ENCODE data around the gene DSC2. TPM values are rescaled to one million over a fixed set of nuclear protein-coding genes. Genes with fewer than 3 reads are reported as not detected.
"Not testable (repeated sequence)": the region's sequence is repeated elsewhere in the genome, so short reads cannot be mapped to it uniquely, and the experiment has no call there.

Gene DSC2
- total RNA-seq, 1 donor from 2014 or later: 48.7 TPM

GRCh38 chr18:31134988-31135529 is 32.8 kb upstream of the DSC2 start:
- no peak overlapping the region for H3K27ac Mint-ChIP-seq (ENCODE audit: unreplicated experiment)
- H3K4me1 Mint-ChIP-seq (ENCODE audit: low read depth, unreplicated experiment): no peaks in the 10 kb centered on the region
- FAIRE-seq (no peak), DNase-seq (ENCODE audit: low read depth) (no peak)
- no peaks in the 10 kb centered on the region for H3K36me3 Mint-ChIP-seq (ENCODE audit: low read depth, unreplicated experiment)
- H3K27ac ChIP-seq (ENCODE audit: low read depth, low read length): no peak overlapping the region
- TF ChIP-seq EZH2 (IDR thresholded peaks at IDR 0.05; ENCODE audit: insufficient read depth, low read length) (no peak), CTCF (IDR thresholded peaks at IDR 0.05; ENCODE audit: insufficient read depth, low read depth, low read length) (no peak)
- no peak overlapping the region for H3K9ac ChIP-seq (ENCODE audit: low read length)
- H3K9me3 Mint-ChIP-seq (ENCODE audit: unreplicated experiment): no peaks in the 10 kb centered on the region
- H3K9me3 ChIP-seq (ENCODE audit: insufficient read depth, low read depth, low read length): no peaks in the 10 kb centered on the region
- no peak overlapping the region for H3K4me3 Mint-ChIP-seq (ENCODE audit: unreplicated experiment)
- H3K36me3 ChIP-seq (ENCODE audit: insufficient read depth, low read length): no peaks in the 10 kb centered on the region
- no peaks in the 10 kb centered on the region for H3K27me3 ChIP-seq (ENCODE audit: insufficient read depth, low read length)
- H3K79me2 ChIP-seq (ENCODE audit: insufficient read depth, low read length): no peaks in the 10 kb centered on the region
- H3K27me3 Mint-ChIP-seq (ENCODE audit: low read depth, unreplicated experiment): no peaks in the 10 kb centered on the region
- H3K4me1 ChIP-seq (ENCODE audit: insufficient read depth, low read length): no peaks in the 10 kb centered on the region
- no peaks in the 10 kb centered on the region for H4K20me1 ChIP-seq (ENCODE audit: insufficient read depth, low read length)
- H3K4me3 ChIP-seq (ENCODE audit: insufficient read depth, low read depth, low read length): no peak overlapping the region
- H3K4me2 ChIP-seq (ENCODE audit: low read length): no peak overlapping the region
- H2AFZ ChIP-seq (ENCODE audit: low read depth, low read length): no peak overlapping the region

- Histone ChIP-seq H3K9ac (ENCODE audit: low read length) (no peak overlapping the region), H3K79me2 (ENCODE audit: insufficient read depth, low read length) (no peaks in the 10 kb centered on the region), H3K4me2 (ENCODE audit: low read length) (no peak overlapping the region), H4K20me1 (ENCODE audit: insufficient read depth, low read length) (no peaks in the 10 kb centered on the region), H2AFZ (ENCODE audit: low read depth, low read length) (no peak overlapping the region), H3K27me3 (ENCODE audit: insufficient read depth, low read length) (no peaks in the 10 kb centered on the region), H3K4me1 (ENCODE audit: insufficient read depth, low read length) (no peaks in the 10 kb centered on the region), H3K4me3 (ENCODE audit: insufficient read depth, low read depth, low read length) (no peak overlapping the region), H3K9me3 (ENCODE audit: insufficient read depth, low read depth, low read length) (no peaks in the 10 kb centered on the region), H3K36me3 (ENCODE audit: insufficient read depth, low read length) (no peaks in the 10 kb centered on the region), H3K27ac (ENCODE audit: low read depth, low read length) (no peak overlapping the region)
- TF ChIP-seq EZH2 (IDR thresholded peaks at IDR 0.05; ENCODE audit: insufficient read depth, low read length): no peak
- no peak for TF ChIP-seq CTCF (IDR thresholded peaks at IDR 0.05; ENCODE audit: insufficient read depth, low read depth, low read length)
- Mint-ChIP-seq H3K4me1 (ENCODE audit: low read depth, unreplicated experiment) (no peaks in the 10 kb centered on the region), H3K36me3 (ENCODE audit: low read depth, unreplicated experiment) (no peaks in the 10 kb centered on the region), H3K27ac (ENCODE audit: unreplicated experiment) (no peak overlapping the region), H3K27me3 (ENCODE audit: low read depth, unreplicated experiment) (no peaks in the 10 kb centered on the region), H3K9me3 (ENCODE audit: unreplicated experiment) (no peaks in the 10 kb centered on the region), H3K4me3 (ENCODE audit: unreplicated experiment) (no peak overlapping the region)
- no peak for DNase-seq (ENCODE audit: low read depth)
- FAIRE-seq: no peak
Observed at GRCh38 chr18:31129398-31130115, 27.3 kb upstream of the DSC2 start.

GRCh38 chr18:31125878-31126277 is 23.7 kb upstream of the DSC2 start:
- Mint-ChIP-seq H3K4me1 (ENCODE audit: low read depth, unreplicated experiment) (no peaks in the 10 kb centered on the region), H3K4me3 (ENCODE audit: unreplicated experiment) (no peak overlapping the region), H3K27ac (ENCODE audit: unreplicated experiment) (no peak overlapping the region), H3K36me3 (ENCODE audit: low read depth, unreplicated experiment) (no peaks in the 10 kb centered on the region), H3K27me3 (ENCODE audit: low read depth, unreplicated experiment) (no peaks in the 10 kb centered on the region), H3K9me3 (ENCODE audit: unreplicated experiment) (no peaks in the 10 kb centered on the region)
- Histone ChIP-seq H3K27me3 (ENCODE audit: insufficient read depth, low read length) (no peaks in the 10 kb centered on the region), H3K36me3 (ENCODE audit: insufficient read depth, low read length) (no peaks in the 10 kb centered on the region), H4K20me1 (ENCODE audit: insufficient read depth, low read length) (no peaks in the 10 kb centered on the region), H3K79me2 (ENCODE audit: insufficient read depth, low read length) (no peaks in the 10 kb centered on the region), H3K4me1 (ENCODE audit: insufficient read depth, low read length) (no peaks in the 10 kb centered on the region), H3K9me3 (ENCODE audit: insufficient read depth, low read depth, low read length) (no peaks in the 10 kb centered on the region), H2AFZ (ENCODE audit: low read depth, low read length) (no peak overlapping the region), H3K9ac (ENCODE audit: low read length) (no peak overlapping the region), H3K4me3 (ENCODE audit: insufficient read depth, low read depth, low read length) (no peak overlapping the region), H3K4me2 (ENCODE audit: low read length) (no peak overlapping the region), H3K27ac (ENCODE audit: low read depth, low read length) (no peak overlapping the region)
- DNase-seq (ENCODE audit: low read depth) (no peak), FAIRE-seq (no peak)
- no peak for TF ChIP-seq CTCF (IDR thresholded peaks at IDR 0.05; ENCODE audit: insufficient read depth, low read depth, low read length)
- no peak for TF ChIP-seq EZH2 (IDR thresholded peaks at IDR 0.05; ENCODE audit: insufficient read depth, low read length)

GRCh38 chr18:31123125-31123524 is 20.9 kb upstream of the DSC2 start:
- H3K9ac ChIP-seq (ENCODE audit: low read length); H3K79me2 ChIP-seq (ENCODE audit: insufficient read depth, low read length); H3K27me3 ChIP-seq (ENCODE audit: insufficient read depth, low read length); H3K4me3 Mint-ChIP-seq (ENCODE audit: unreplicated experiment); H3K4me3 ChIP-seq (ENCODE audit: insufficient read depth, low read depth, low read length); H3K4me1 ChIP-seq (ENCODE audit: insufficient read depth, low read length); H3K27ac ChIP-seq (ENCODE audit: low read depth, low read length); H4K20me1 ChIP-seq (ENCODE audit: insufficient read depth, low read length); H3K36me3 ChIP-seq (ENCODE audit: insufficient read depth, low read length); H3K4me1 Mint-ChIP-seq (ENCODE audit: low read depth, unreplicated experiment); H3K9me3 Mint-ChIP-seq (ENCODE audit: unreplicated experiment); H3K27me3 Mint-ChIP-seq (ENCODE audit: low read depth, unreplicated experiment); H3K27ac Mint-ChIP-seq (ENCODE audit: unreplicated experiment); FAIRE-seq; DNase-seq (ENCODE audit: low read depth); H3K36me3 Mint-ChIP-seq (ENCODE audit: low read depth, unreplicated experiment); H3K4me2 ChIP-seq (ENCODE audit: low read length); H2AFZ ChIP-seq (ENCODE audit: low read depth, low read length); H3K9me3 ChIP-seq (ENCODE audit: insufficient read depth, low read depth, low read length): not testable (repeated sequence)
